Mesendoderm (in vitro differentiated cells): Measurements from ENCODE around the gene LONP1.

Source experiments
- DNase-seq: peaks from one replicate; pipeline ENCODE4 v3.0.0; 2013
- H2AK5ac ChIP-seq: 2 replicates; pipeline ENCODE4 v1.6.1; 2013; ENCODE audit warnings: low read length, inconsistent platforms
- H2BK120ac ChIP-seq: 2 replicates; pipeline ENCODE4 v1.6.1; 2013; ENCODE audit warnings: low read depth, mild to moderate bottlenecking, low read length, moderate library complexity, mixed read lengths
- H2BK15ac ChIP-seq: replicated peaks from 2 replicates; pipeline ENCODE4 v1.6.1; 2013; ENCODE audit warnings: low read depth, mild to moderate bottlenecking, moderate library complexity
- H2BK5ac ChIP-seq: 2 replicates; pipeline ENCODE4 v1.6.1; 2013; ENCODE audit warnings: low read length, inconsistent platforms
- H3K18ac ChIP-seq: 2 replicates; pipeline ENCODE4 v1.6.1; 2013; ENCODE audit warnings: mild to moderate bottlenecking, low read length, mixed read lengths
- H3K23ac ChIP-seq: one replicate; pipeline ENCODE4 v1.6.1; 2013; ENCODE audit warnings: low read length
- H3K27ac ChIP-seq: 2 replicates; pipeline ENCODE4 v1.5.1; 2013; ENCODE audit warnings: low read depth, mild to moderate bottlenecking, inconsistent platforms, low read length, moderate library complexity
- H3K27me3 ChIP-seq: 2 replicates; pipeline ENCODE4 v1.6.1; 2013; ENCODE audit warnings: low read length, control low read depth, mild to moderate bottlenecking, inconsistent platforms; ENCODE audit not compliant: insufficient read depth, poor library complexity
- H3K36me3 ChIP-seq: 2 replicates; pipeline ENCODE4 v1.6.1; 2013; ENCODE audit warnings: low read length, inconsistent platforms; ENCODE audit not compliant: control insufficient read depth, insufficient read depth
- H3K4ac ChIP-seq: one replicate; pipeline ENCODE4 v1.6.1; 2013; ENCODE audit warnings: low read depth, mild to moderate bottlenecking, low read length, moderate library complexity
- H3K4me1 ChIP-seq: 2 replicates; pipeline ENCODE4 v1.6.1; 2013; ENCODE audit warnings: low read depth, low read length, inconsistent platforms; ENCODE audit not compliant: control insufficient read depth
- H3K4me2 ChIP-seq: 2 replicates; pipeline ENCODE4 v1.6.1; 2013; ENCODE audit warnings: low read length
- H3K4me3 ChIP-seq: 2 replicates; pipeline ENCODE4 v1.5.1; 2013; ENCODE audit warnings: mild to moderate bottlenecking, low read length
- H3K56ac ChIP-seq: one replicate; pipeline ENCODE4 v1.6.1; 2013; ENCODE audit warnings: low read length
- H3K79me1 ChIP-seq: 2 replicates; pipeline ENCODE4 v1.6.1; 2013; ENCODE audit warnings: low read length, inconsistent platforms
- H3K79me2 ChIP-seq: 2 replicates; pipeline ENCODE4 v1.6.1; 2013; ENCODE audit warnings: mild to moderate bottlenecking, low read length; ENCODE audit not compliant: control insufficient read depth, insufficient read depth
- H3K9ac ChIP-seq: 2 replicates; pipeline ENCODE4 v1.6.1; 2013; ENCODE audit warnings: low read length, inconsistent platforms
- H4K5ac ChIP-seq: one replicate; pipeline ENCODE4 v1.6.1; 2013; ENCODE audit warnings: low read length
- H4K8ac ChIP-seq: one replicate; pipeline ENCODE4 v1.6.1; 2013; ENCODE audit warnings: low read depth, mild to moderate bottlenecking, control low read depth, low read length, moderate library complexity
- WGBS: extraction: QIAGEN DNeasy Blood & Tissue Kit; methylation state at CpG from one replicate; pipeline ENCODE4 v1.1.7; 2013; ENCODE audit warnings: low lambda C conversion rate, missing lambda C conversion rate; ENCODE audit not compliant: insufficient coverage; ENCODE audit errors: extremely low coverage; 5-methylcytosine and 5-hydroxymethylcytosine counted together

LONP1 gene

GRCh38 chr19:5711025-5711424 lies 8.9 kb downstream of the LONP1 start:
- peaks cover 9% of the 10 kb centered on the region for H3K79me2 ChIP-seq
- no peak overlapping the region for H3K18ac ChIP-seq
- no peaks in the 10 kb centered on the region for H3K4me1 ChIP-seq
- no peak overlapping the region for H3K56ac ChIP-seq
- H3K36me3 ChIP-seq: peaks cover 19% of the 10 kb centered on the region
- H4K5ac ChIP-seq: no peak overlapping the region
- no peak overlapping the region for H2BK15ac ChIP-seq
- H3K4me3 ChIP-seq: no peak overlapping the region
- no peaks in the 10 kb centered on the region for H3K27me3 ChIP-seq
- H3K4ac ChIP-seq: no peak overlapping the region
- DNase-seq: no peak
- H3K4me2 ChIP-seq: no peak overlapping the region
- no peak overlapping the region for H3K27ac ChIP-seq
- no peak overlapping the region for H3K9ac ChIP-seq
- H4K8ac ChIP-seq: no peak overlapping the region
- WGBS: no CpG with 5 or more reads among the region's 8 CpGs
- no peak overlapping the region for H2AK5ac ChIP-seq
- H3K79me1 ChIP-seq: peaks cover 4% of the 10 kb centered on the region
- H3K23ac ChIP-seq: no peak overlapping the region
- H2BK120ac ChIP-seq: no peak overlapping the region
- no peak overlapping the region for H2BK5ac ChIP-seq

GRCh38 chr19:5707576-5708575 lies 12.1 kb downstream of the LONP1 start:
- Histone ChIP-seq H2AK5ac (no peak overlapping the region), H2BK120ac (no peak overlapping the region), H3K4me2 (no peak overlapping the region), H3K27me3 (no peaks in the 10 kb centered on the region), H3K4ac (no peak overlapping the region), H3K36me3 (peaks cover 23% of the 10 kb centered on the region), H3K18ac (no peak overlapping the region), H3K4me1 (no peaks in the 10 kb centered on the region), H3K27ac (no peak overlapping the region), H3K56ac (no peak overlapping the region), H3K9ac (no peak overlapping the region), H2BK15ac (no peak overlapping the region), H3K4me3 (no peak overlapping the region), H2BK5ac (no peak overlapping the region), H4K5ac (no peak overlapping the region), H4K8ac (no peak overlapping the region), H3K23ac (no peak overlapping the region), H3K79me1 (no peaks in the 10 kb centered on the region), H3K79me2 (no peaks in the 10 kb centered on the region)
- no CpG with 5 or more reads among the region's 37 CpGs for WGBS
- DNase-seq: no peak

GRCh38 chr19:5706876-5707573 lies 12.9 kb downstream of the LONP1 start:
- no peak overlapping the region for H2BK15ac ChIP-seq
- H3K4me2 ChIP-seq: no peak overlapping the region
- DNase-seq: no peak
- H3K4ac ChIP-seq: no peak overlapping the region
- no CpG with 5 or more reads among the region's 35 CpGs for WGBS
- no peak overlapping the region for H3K56ac ChIP-seq
- H2BK120ac ChIP-seq: no peak overlapping the region
- H4K8ac ChIP-seq: no peak overlapping the region
- H4K5ac ChIP-seq: no peak overlapping the region
- H3K79me2 ChIP-seq: no peaks in the 10 kb centered on the region
- no peak overlapping the region for H3K9ac ChIP-seq
- no peak overlapping the region for H3K18ac ChIP-seq
- H3K27ac ChIP-seq: no peak overlapping the region
- no peaks in the 10 kb centered on the region for H3K4me1 ChIP-seq
- no peak overlapping the region for H2AK5ac ChIP-seq
- H3K4me3 ChIP-seq: no peak overlapping the region
- H3K27me3 ChIP-seq: no peaks in the 10 kb centered on the region
- peaks cover 19% of the 10 kb centered on the region for H3K36me3 ChIP-seq
- no peaks in the 10 kb centered on the region for H3K79me1 ChIP-seq
- H3K23ac ChIP-seq: no peak overlapping the region
- H2BK5ac ChIP-seq: no peak overlapping the region

DNA sequence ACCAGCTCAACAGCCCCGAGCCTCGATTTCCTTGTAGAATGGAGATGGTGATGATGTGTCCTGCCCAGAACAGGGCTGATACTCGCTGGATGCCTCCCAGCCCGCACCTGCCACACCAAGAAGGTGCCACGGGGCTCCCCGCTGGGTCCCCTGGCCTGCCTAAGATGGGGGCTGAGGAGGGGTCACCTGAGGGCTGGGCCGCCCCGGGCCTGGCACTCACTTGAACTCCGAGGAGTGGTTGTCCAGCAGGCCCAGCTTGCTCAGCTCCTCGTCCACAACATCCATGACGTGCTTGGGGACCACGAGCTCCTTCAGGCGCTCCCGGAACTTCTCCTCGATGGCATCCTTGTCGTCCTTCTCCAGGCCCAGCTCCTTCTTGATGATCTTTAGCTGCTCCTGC lies 14.4 kb downstream of the LONP1 start:
- H3K36me3 ChIP-seq: peaks cover 15% of the 10 kb centered on the region
- no CpG with 5 or more reads among the region's 16 CpGs for WGBS

DNA sequence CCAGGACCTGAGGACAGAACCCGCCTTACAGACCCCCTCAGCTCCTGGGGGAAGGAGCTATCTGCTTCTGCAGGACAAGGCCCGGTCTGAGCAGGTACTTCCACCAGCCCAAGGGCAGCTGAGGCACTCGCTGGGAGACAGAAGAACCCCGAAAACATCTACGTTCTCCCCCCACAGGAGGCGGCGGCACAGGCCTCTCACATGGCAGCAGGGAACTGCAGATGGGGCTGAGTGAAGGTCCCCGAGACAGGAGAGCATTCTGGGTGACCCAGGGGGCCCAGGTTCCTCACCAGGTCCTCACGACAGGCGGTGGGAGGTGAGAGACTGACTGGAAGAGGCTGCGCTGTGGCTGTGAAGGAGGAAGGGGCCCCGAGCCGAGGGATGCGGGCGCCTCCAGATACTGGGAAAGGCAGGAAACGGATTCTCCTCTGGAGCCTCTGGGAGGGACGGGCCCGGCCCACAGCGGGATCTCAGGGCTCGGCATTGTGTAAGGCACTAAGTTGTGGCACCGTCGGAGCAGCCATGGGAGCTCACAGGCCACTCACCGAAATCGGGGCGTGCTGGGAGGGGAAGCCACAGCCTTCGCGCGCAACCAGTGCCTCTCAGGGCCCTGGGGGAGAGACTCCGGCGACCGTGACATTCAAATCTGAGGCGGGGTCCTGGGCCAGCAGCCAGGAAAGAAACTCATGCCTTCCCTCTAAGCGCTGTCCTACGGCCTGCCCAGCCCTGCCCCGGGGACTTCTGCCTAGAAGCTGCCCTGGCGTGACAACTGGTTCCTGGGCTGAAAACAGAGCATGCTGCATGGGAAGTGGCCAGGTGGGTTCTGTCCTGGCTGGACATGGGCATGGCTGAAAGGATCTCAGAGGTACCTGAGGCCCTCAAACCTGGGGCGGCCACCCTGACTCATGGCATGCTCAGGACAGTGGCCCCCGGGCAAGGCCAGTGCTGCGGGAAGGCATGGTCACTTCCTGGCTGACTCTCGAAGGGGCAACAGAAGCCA lies 15.8 kb downstream of the LONP1 start:
- Histone ChIP-seq H3K79me1 (no peaks in the 10 kb centered on the region), H2AK5ac (no peak overlapping the region), H3K56ac (no peak overlapping the region), H3K27ac (no peak overlapping the region), H2BK120ac (no peak overlapping the region), H3K4me1 (no peaks in the 10 kb centered on the region), H2BK5ac (no peak overlapping the region), H3K27me3 (no peaks in the 10 kb centered on the region), H2BK15ac (no peak overlapping the region), H3K79me2 (no peaks in the 10 kb centered on the region), H3K36me3 (peaks cover 16% of the 10 kb centered on the region), H3K9ac (no peak overlapping the region), H4K5ac (no peak overlapping the region), H3K23ac (no peak overlapping the region), H3K18ac (no peak overlapping the region), H3K4me3 (no peak overlapping the region), H4K8ac (no peak overlapping the region), H3K4me2 (no peak overlapping the region), H3K4ac (no peak overlapping the region)
- no CpG with 5 or more reads among the region's 40 CpGs for WGBS
- DNase-seq: no peak

More for the DNA sequence above, 14.4 kb downstream of the LONP1 start:
- Histone ChIP-seq H4K8ac (no peak overlapping the region), H3K4me1 (no peaks in the 10 kb centered on the region), H4K5ac (no peak overlapping the region), H3K27ac (no peak overlapping the region), H3K9ac (no peak overlapping the region), H2BK5ac (no peak overlapping the region), H2BK15ac (no peak overlapping the region), H3K4me2 (no peak overlapping the region), H3K79me2 (no peaks in the 10 kb centered on the region), H3K56ac (no peak overlapping the region), H3K4ac (no peak overlapping the region), H2AK5ac (no peak overlapping the region), H2BK120ac (no peak overlapping the region), H3K18ac (no peak overlapping the region), H3K27me3 (no peaks in the 10 kb centered on the region), H3K23ac (no peak overlapping the region), H3K79me1 (no peaks in the 10 kb centered on the region), H3K4me3 (no peak overlapping the region)
- no peak for DNase-seq
